CD4-positive, alpha-beta T cell (primary cell): ENCODE results near the gene NOS2. TPM values are rescaled to one million over a fixed set of nuclear protein-coding genes. Genes with fewer than 3 reads are reported as not detected.

ENCODE experiments used
- ATAC-seq: fragments of 200-7000 bp; cut with Tn5 transposase; one replicate; pipeline ENCODE4 v1.10.0; 2022; ENCODE audit warnings: mild to moderate bottlenecking; ENCODE audit not compliant: poor library complexity
- CTCF ChIA-PET: fragments of 350-600 bp; sonication (Branson Sonifier 250); formaldehyde crosslinking; loops from one replicate; lab custom pipeline; 2021; ENCODE audit warnings: antibody characterized with exemption, inconsistent platforms; lab: Charles Lee
- POLR2A ChIA-PET: fragments of 350-600 bp; sonication (Branson Sonifier 250); formaldehyde crosslinking; loops from one replicate; lab custom pipeline; 2021; ENCODE audit warnings: antibody characterized with exemption, inconsistent platforms; lab: Charles Lee
- DNase-seq, 14 experiments: peaks; one replicate each; pipeline ENCODE4 v3.0.0-alpha.2; 2013 to 2020; ENCODE audit warnings: mixed read lengths in 2 of 14
- H3K27ac ChIP-seq, 2 donors: one replicate each; pipeline versions ENCODE4 v1.5.1 to v1.7.0; 2013; ENCODE audit warnings: low read length in 2 of 2, low read depth in 1 of 2, mild to moderate bottlenecking in 1 of 2
- H3K27me3 ChIP-seq, 2 experiments: 1 replicate in 1 of 2; 2 replicates in 1 of 2; pipeline versions ENCODE4 v1.6.1 to v1.7.0; 2013; ENCODE audit warnings: low read length in 2 of 2, control low read depth in 1 of 2, mild to moderate bottlenecking in 1 of 2, moderate library complexity in 1 of 2; ENCODE audit not compliant: insufficient read depth in 2 of 2, control insufficient read depth in 1 of 2
- H3K36me3 ChIP-seq: one replicate; pipeline ENCODE4 v1.6.1; 2013; ENCODE audit warnings: low read length, control low read depth; ENCODE audit not compliant: insufficient read depth
- H3K4me1 ChIP-seq: one replicate; pipeline ENCODE4 v1.6.1; 2013; ENCODE audit warnings: low read length, control low read depth; ENCODE audit not compliant: insufficient read depth
- H3K4me3 ChIP-seq: one replicate; pipeline ENCODE4 v1.5.1; 2013; ENCODE audit warnings: mild to moderate bottlenecking, low read length, moderate library complexity
- H3K9me3 ChIP-seq, 2 experiments: 1 replicate in 1 of 2; 2 replicates in 1 of 2; pipeline versions ENCODE4 v1.6.1 to v1.7.0; 2013; ENCODE audit warnings: low read length in 2 of 2, mild to moderate bottlenecking in 2 of 2, control low read depth in 1 of 2, moderate library complexity in 1 of 2; ENCODE audit not compliant: control insufficient read depth in 1 of 2, insufficient read depth in 1 of 2
- H3K27ac Mint-ChIP-seq: one replicate; pipeline ENCODE4 v1.8.0; 2020; ENCODE audit warnings: mixed read lengths
- H3K27me3 Mint-ChIP-seq: one replicate; pipeline ENCODE4 v1.8.0; 2021; ENCODE audit warnings: mixed read lengths
- H3K36me3 Mint-ChIP-seq: one replicate; pipeline ENCODE4 v1.8.0; 2021; ENCODE audit warnings: low read depth, mixed read lengths
- H3K4me1 Mint-ChIP-seq: one replicate; pipeline ENCODE4 v1.8.0; 2021; ENCODE audit warnings: low read depth, mixed read lengths
- H3K4me3 Mint-ChIP-seq: one replicate; pipeline ENCODE4 v1.8.0; 2020; ENCODE audit warnings: mild to moderate bottlenecking, mixed read lengths
- H3K9me3 Mint-ChIP-seq: one replicate; pipeline ENCODE4 v1.8.0; 2020; ENCODE audit warnings: mixed read lengths
- CTCF ChIP-seq: fragments of 200-600 bp; IDR thresholded peaks from one replicate; pipeline ENCODE4 v1.8.0; 2022; ENCODE audit warnings: antibody characterized with exemption, mild to moderate bottlenecking
- intact Hi-C, 2 experiments: fragments of 100-400 bp; cut with DNase I in 1 of 2; cut with micrococcal nuclease in 1 of 2; formaldehyde crosslinking; loops; one replicate each; pipeline versions ENCODE4 v1.15.1 to v1.9.0; 2023 to 2025; cut with DNase I, micrococcal nuclease
- total RNA-seq, 174 experiments: library from RNA in 2 of 174; stranded (reverse) in 2 of 174; gene quantifications; one replicate each; pipeline ENCODE4 v1.2.3 and lab custom pipeline; 2021 to 2026

NOS2 gene
- total RNA-seq, 2 experiments from 2014 or later, result 0.08 TPM; not detected in 1

DNA sequence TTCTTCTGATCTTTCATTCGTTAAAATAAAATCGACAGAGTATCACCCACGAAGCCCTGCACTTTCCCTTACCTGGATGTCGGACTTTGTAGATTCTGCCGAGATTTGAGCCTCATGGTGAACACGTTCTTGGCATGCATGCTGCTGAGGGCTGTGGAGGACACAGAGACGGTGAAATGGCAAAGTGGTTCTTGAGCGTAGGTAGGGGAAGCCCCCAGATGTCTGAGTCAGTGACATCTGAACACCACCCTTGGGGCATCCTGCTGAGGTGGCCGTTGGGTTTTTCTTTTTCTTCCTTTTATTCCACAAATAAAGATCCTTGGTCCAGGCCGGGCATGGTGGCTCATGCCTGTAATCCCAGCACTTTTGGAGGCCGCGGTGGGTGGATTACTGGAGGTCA lies 33.9 kb downstream of the NOS2 start:
- no peak for TF ChIP-seq CTCF
- Histone ChIP-seq H3K4me3 (no peak overlapping the region), H3K4me1 (no peaks in the 10 kb centered on the region), H3K36me3 (no peaks in the 10 kb centered on the region), H3K27ac (no peak overlapping the region), H3K27me3 (no peaks in the 10 kb centered on the region), H3K9me3 (no peaks in the 10 kb centered on the region)
- intact Hi-C loops, result no loop called here
- no peak for ATAC-seq
- no peak overlapping the region for H3K4me3 Mint-ChIP-seq
- H3K9me3 Mint-ChIP-seq, result no peaks in the 10 kb centered on the region
- no peaks in the 10 kb centered on the region for H3K27me3 Mint-ChIP-seq
- CTCF ChIA-PET, result no interaction called here
- POLR2A ChIA-PET, result no interaction called here
- no peak for DNase-seq
- no peaks in the 10 kb centered on the region for H3K36me3 Mint-ChIP-seq
- no peak overlapping the region for H3K27ac Mint-ChIP-seq
- H3K4me1 Mint-ChIP-seq, result no peaks in the 10 kb centered on the region

DNA sequence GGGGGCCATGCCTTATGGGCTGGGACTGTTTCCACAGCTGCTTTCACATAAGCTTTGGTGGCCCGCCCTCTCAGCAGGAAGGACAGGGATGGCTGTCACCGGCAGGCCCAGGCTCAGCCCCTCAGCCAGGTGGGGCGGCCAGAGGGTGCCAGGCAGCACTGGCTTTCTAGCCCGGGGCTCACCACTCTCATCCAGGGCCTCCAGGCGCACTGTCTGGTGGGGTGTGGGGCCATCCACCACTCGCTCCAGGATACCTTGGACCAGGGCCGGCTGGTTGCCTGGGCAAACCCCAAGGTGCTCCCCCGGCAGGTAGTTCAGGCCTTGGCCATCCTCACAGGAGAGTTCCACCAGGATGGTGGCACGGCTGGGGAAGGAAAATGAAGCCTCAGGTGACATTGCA lies 35.0 kb downstream of the NOS2 start:
- H3K36me3 Mint-ChIP-seq, result no peaks in the 10 kb centered on the region

GRCh38 chr17:27764589-27764988 lies 35.7 kb downstream of the NOS2 start:
- TF ChIP-seq CTCF, result no peak
- POLR2A ChIA-PET, result no interaction called here
- Mint-ChIP-seq H3K9me3 (no peaks in the 10 kb centered on the region), H3K27ac (no peak overlapping the region), H3K4me3 (no peak overlapping the region), H3K4me1 (no peaks in the 10 kb centered on the region), H3K36me3 (no peaks in the 10 kb centered on the region), H3K27me3 (peaks cover 5% of the 10 kb centered on the region)
- H3K9me3 ChIP-seq, result no peaks in the 10 kb centered on the region
- H3K36me3 ChIP-seq, result no peaks in the 10 kb centered on the region
- intact Hi-C loops, result loop anchor here in 1 of 2 experiments (5.0 kb wide), 1 partner anchor 488 kb away; no protein-coding TSS in a partner anchor
- H3K4me3 ChIP-seq, result no peak overlapping the region
- no peak overlapping the region for H3K27ac ChIP-seq
- CTCF ChIA-PET, result interaction anchor here (0.7 kb wide), 1 partner anchor 41 kb away, joined by 3 read pairs; no protein-coding TSS in a partner anchor
- DNase-seq (no peak), ATAC-seq (no peak)
- H3K27me3 ChIP-seq, result no peaks in the 10 kb centered on the region
- no peaks in the 10 kb centered on the region for H3K4me1 ChIP-seq

More for the DNA sequence above, 35.0 kb downstream of the NOS2 start:
- TF ChIP-seq CTCF, result no peak
- Histone ChIP-seq H3K9me3 (no peaks in the 10 kb centered on the region), H3K4me1 (no peaks in the 10 kb centered on the region), H3K27ac (no peak overlapping the region), H3K36me3 (no peaks in the 10 kb centered on the region), H3K27me3 (no peaks in the 10 kb centered on the region), H3K4me3 (no peak overlapping the region)
- intact Hi-C loops, result no loop called here
- ATAC-seq (no peak), DNase-seq (no peak)
- Mint-ChIP-seq H3K9me3 (no peaks in the 10 kb centered on the region), H3K27ac (no peak overlapping the region), H3K4me3 (no peak overlapping the region), H3K27me3 (no peaks in the 10 kb centered on the region), H3K4me1 (no peaks in the 10 kb centered on the region)
- POLR2A ChIA-PET, result no interaction called here
- CTCF ChIA-PET, result interaction anchor here (0.7 kb wide), 1 partner anchor 40 kb away, joined by 3 read pairs; no protein-coding TSS in a partner anchor
